Activated CD4-positive, alpha-beta T cell treated with anti-CD3 and anti-CD28 coated beads for 4 hours (primary cell): ENCODE results near the gene F2R.

ENCODE experiments used
- DNase-seq, 2 donors: peaks; one replicate each; pipeline ENCODE4 v3.0.0-alpha.2; 2020

F2R gene

GRCh38 chr5:76690704-76691466 lies 25.0 kb upstream of the F2R start:
- DNase-seq, result no peak

GRCh38 chr5:76691467-76692273 lies 24.3 kb upstream of the F2R start:
- no peak for DNase-seq

DNA sequence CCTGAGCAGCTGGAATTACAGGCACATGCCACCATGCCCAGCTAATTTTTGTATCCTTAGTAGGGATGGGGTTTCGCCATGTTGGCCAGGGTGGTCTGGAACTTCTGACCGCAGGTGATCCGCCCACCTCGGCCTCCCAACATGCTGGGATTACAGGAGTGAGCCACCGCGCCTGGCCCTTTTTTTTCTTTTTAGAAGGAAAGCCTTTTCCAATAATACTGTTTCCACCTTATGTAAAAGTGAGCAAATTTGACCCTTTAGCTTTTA lies 23.7 kb upstream of the F2R start:
- DNase-seq, result no peak

- DNase-seq, result no peak
These were observed 23.3 kb upstream of the F2R start for GRCh38 chr5:76692651-76693050.

DNA sequence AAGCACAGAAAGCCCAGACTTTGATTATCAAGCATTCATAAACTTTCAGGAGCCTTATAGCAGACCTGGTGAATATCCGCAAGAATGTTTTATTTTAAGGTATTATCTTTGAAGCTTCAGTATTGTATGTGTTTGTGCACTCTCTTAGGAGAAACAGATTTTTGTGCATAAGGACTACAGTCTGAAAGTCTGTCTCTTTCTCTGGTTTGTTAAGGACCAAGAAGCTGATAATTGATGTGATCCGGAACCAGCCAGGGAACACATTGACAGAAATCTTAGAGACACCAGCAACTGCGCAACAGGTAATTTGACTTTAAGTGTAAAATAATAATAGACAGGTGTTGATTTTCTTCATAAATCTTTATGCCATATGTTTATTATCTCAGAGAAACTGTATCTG lies 22.8 kb upstream of the F2R start:
- no peak for DNase-seq

- no peak for DNase-seq
These were observed 21.6 kb upstream of the F2R start for GRCh38 chr5:76694317-76694716.

DNA sequence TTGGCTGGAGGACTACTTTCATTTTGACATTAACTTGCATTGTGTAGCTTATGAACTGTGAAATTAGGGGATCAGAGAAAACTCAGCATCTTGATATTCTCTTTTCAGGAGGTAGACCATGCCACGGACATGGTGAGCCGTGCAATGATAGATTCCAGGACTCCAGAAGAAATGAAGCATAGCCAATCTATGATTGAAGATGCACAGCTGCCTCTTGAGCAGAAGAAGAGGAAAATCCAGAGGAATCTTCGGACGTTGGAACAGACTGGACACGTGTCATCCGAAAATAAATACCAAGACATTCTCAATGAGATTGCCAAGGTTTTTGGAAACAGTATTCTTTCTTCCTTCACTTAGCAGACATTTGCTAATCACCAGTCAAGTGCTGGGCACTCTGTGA lies 20.6 kb upstream of the F2R start:
- DNase-seq, result no peak

DNA sequence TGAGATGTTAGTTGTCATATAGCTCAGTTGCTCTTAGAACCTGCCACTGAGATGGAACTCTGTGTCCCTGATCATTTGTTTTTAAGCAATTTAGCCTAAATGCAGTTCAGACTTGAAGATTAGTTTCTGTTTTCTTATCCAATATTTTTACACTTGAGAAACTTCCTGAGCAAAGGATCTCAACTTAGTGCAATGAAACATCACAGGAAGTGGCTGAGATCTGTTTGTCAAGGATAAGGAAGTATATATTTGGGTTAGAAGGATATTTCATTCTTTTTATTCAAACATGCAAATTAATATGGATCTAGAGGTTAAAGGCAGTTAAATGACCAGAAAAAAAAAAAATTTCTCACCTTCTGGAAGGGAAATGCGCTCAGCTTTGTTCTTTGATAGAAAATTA lies 19.7 kb upstream of the F2R start:
- DNase-seq, result no peak

GRCh38 chr5:76697670-76698069 lies 18.3 kb upstream of the F2R start:
- DNase-seq, result no peak

- DNase-seq, result no peak
These were observed 15.4 kb upstream of the F2R start for GRCh38 chr5:76700571-76700970.

GRCh38 chr5:76701298-76701697 lies 14.6 kb upstream of the F2R start:
- DNase-seq, result no peak

- no peak for DNase-seq
These were observed 12.2 kb upstream of the F2R start for GRCh38 chr5:76703707-76704106.

GRCh38 chr5:76704131-76704663 lies 11.7 kb upstream of the F2R start:
- DNase-seq, result no peak

DNA sequence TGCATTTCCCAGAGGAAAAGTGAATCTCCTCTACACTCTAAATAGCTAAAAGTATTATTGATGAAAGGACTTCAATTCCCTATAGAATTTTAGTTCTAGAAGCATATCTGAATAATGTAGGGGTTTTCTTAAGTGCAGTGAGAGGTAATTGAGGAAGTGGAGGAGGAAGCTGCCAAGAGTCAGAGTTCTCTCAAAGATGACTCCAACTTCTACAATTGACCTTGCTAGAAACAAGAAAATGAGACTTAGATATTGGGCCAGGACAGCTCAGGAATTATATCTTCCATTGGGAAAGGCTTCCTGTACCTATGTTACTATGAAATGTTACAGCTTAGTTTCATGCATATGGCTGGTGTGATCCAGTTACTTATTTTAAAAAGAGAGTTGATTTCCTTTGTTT lies 10.4 kb upstream of the F2R start:
- no peak for DNase-seq

DNA sequence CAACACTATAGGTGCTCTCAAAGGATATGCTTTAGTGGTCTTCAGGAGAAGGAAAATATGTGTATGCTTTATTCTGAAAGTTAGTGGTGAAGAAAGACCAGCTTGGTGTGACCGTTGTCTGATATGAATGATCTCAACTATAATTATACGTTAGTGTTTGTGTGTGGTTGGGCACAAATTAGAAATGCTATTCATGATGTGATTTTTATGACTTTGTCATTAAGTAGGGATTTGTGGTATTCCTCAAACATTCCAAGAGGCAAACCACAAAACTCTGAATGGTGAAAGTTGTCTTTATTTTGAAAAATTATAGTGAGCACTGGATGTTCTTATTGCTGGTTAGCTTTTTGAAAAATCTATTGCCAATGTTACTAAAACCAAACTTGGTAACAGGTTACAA lies 6.2 kb upstream of the F2R start:
- DNase-seq, result no peak

DNA sequence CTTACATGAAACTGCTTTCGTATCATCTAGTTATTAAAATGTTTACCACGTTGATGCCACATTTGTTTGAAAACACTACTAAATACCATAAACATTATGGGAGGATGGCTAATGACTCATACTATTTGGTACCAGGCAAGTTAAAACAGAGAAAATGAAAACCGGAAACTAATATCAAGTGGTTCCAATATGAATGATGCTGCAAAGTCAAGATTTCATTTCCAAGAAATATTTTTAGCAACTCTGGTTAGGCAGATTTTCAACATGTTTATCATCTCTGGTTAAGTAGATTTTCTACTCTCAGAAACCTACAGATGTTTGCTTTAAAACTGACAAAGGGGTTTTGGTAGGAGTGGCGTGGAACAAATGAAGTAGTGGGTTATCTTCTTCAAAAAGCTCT lies 4.9 kb upstream of the F2R start:
- DNase-seq, result no peak

- DNase-seq, result no peak
These were observed 1.0 kb upstream of the F2R start for GRCh38 chr5:76714751-76715485.

GRCh38 chr5:76715486-76715735 lies 515 bp upstream of the F2R start:
- no peak for DNase-seq

GRCh38 chr5:76716456-76717157 lies 681 bp downstream of the F2R start:
- DNase-seq, result no peak

DNA sequence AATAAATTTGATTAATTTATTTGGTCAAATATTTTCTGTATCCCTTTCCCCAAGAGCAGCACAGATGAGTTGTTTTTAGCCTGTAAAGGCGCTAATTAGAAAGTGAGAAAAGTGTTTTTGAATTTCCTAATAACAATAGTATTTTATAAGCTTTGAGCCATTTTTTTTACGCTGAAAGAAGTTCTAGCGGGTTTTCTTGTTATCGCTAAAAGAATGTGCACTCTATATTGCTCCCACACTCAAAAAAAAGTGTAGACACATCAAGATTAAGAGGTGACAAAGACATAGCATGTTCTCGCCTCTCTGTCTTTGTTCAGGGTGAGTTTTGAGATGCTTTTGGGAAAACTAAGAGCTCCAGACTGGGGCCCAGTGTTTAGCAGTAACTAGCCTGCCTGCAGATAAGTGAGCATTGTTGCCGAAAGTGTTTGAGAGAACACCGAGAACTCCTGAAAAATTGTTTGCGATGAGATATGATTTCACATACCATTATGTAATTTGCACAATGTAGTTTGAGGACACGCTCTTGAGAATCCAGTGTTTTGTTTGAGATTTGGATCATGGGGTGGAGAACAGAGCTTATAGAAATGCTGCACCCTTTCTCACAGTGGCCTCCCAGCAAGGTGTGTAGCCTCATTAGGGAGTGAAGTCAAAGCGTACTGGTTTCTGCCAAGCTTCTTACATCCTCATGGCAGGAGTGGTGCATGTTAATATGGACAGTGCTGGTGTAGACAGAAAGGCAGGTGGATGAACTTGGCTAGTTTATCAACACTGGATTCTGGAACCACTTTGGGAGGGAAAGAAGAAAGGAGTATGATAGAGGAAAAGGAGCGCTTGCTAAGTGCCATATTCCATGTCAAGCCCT lies 1.5 kb downstream of the F2R start:
- no peak for DNase-seq

GRCh38 chr5:76718381-76718832 lies 2.5 kb downstream of the F2R start:
- DNase-seq, result no peak

DNA sequence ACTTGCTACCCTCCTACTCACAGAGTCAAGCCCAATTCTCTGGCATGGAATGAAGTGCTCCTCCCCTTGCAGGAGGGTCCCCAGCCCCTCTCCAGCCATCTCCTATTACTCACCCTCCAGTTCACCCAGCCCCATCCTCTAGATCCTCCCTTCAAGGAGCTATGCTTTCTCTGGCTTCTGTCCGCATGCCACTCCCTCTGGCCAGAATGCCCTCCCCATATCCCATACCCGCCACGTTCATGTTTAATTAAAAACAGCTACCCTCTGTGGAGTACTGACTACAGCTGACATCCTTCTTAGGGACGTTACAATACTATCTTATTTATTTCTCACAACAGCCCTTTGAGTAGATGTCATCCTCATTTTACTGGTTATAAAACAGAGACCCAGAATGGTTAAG lies 3.0 kb downstream of the F2R start:
- no peak for DNase-seq
